Putamen (tissue), 1 donor: Measurements from ENCODE around the gene SMCO1.
"Not testable (repeated sequence)": the region's sequence is repeated elsewhere in the genome, so short reads cannot be mapped to it uniquely, and the experiment has no call there.

Experiments used
- DNase-seq: peaks from one replicate; pipeline ENCODE4 v3.0.0-alpha.2; 2016; ENCODE audit warnings: low spot score

The SMCO1 gene

DNA sequence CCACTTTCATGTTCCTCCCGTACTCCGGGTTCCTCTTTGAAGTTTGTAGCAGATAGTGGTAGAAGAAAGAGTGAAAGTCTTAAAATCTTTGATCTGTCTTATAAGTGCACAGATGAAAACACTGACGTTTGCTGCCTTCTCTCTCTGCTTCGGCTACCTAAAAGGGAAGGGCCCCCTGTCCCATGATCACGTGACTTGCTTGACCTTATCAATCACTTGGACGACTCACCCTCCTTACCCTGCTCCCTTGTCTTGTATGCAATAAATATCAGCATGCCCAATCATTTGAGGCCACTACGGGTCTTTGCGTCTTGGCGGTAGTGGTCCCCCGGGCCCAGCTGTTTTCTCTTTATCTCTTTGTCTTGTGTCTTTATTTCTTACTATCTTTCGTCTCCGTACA is 6.1 kb upstream of the SMCO1 start:
- not testable (repeated sequence) for DNase-seq

GRCh38 chr3:196519718-196520082 is 4.6 kb upstream of the SMCO1 start:
- DNase-seq, result no peak

DNA sequence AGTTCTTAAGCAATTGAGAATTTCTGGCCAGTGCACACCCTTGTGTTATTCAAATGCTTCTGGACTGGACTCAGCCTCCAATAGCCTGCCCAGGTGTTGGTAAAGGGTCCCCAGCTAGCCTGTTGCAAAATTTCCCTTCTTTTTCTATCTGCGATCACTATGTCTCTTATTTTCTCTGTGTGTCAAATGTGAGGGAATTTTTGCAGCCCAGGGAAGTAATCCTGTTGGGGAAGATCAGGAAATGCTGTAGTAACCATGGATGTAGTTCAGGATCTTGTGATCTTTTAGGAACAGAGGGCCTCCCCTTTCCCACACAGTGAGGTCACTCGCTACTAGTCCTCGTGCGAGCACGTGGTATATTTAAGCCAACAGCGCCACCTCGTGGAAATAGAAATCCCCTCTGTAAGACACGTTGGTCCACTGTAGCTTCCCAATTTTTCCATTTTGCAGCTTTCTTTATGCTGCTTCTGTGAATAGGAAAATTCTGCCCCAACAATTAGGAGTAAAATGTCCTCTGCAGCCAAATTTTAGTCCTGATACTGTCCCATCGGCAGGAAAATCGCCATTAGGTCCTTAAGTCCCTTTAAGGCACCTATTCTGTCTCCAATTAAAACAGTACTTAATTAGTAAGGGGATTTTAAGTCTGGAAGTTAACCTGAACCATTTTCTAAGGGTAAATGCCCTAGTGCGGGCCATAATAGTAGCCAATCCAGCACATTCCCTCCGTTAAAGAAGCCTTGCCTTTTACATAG is 4.0 kb upstream of the SMCO1 start:
- DNase-seq, result no peak

DNA sequence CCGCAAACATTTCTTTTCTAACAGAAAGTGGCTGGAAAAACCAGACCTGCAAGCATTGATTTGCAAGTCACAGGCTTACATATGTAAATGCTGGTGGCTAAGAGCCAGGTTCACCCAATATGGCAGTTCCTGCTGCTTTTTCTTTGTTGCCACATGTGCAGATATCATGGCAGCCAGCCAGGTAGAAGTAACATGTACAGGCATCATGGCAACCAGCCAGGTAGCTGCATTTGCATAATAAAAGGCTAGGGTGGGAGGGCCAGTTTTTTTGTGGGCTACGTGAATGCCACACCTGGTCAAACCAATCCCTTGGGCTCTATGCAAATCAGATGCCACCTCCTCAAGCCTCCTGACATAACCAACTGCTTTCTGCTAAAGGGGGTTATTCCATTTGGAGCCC is 2.8 kb upstream of the SMCO1 start:
- DNase-seq, result no peak

GRCh38 chr3:196517162-196517800 is 2.1 kb upstream of the SMCO1 start:
- no peak for DNase-seq

- no peak for DNase-seq
Observed at GRCh38 chr3:196514350-196514716, 813 bp downstream of the SMCO1 start.

GRCh38 chr3:196513697-196514349 is 1.3 kb downstream of the SMCO1 start:
- no peak for DNase-seq

GRCh38 chr3:196511646-196512425 is 3.3 kb downstream of the SMCO1 start:
- not testable (repeated sequence) for DNase-seq

DNA sequence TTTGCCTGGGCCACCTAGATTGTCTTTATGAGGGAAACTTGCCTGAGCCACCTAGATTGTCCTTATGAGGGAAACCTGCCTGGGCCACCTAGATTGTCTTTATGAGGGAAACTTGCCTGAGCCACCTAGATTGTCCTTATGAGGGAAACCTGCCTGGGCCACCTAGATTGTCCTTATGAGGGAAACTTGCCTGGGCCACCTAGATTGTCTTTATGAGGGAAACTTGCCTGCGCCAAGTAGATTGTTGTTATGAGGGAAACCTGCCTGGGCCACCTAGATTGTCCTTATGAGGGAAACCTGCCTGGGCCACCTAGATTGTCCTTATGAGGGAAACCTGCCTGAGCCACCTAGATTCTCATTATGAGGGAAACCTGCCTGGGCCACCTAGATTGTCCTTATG is 4.0 kb downstream of the SMCO1 start:
- DNase-seq, result not testable (repeated sequence)

- DNase-seq, result no peak
Observed at GRCh38 chr3:196506687-196507086, 8.5 kb downstream of the SMCO1 start.

- no peak for DNase-seq
Observed at GRCh38 chr3:196504556-196504955, 10.6 kb downstream of the SMCO1 start.

DNA sequence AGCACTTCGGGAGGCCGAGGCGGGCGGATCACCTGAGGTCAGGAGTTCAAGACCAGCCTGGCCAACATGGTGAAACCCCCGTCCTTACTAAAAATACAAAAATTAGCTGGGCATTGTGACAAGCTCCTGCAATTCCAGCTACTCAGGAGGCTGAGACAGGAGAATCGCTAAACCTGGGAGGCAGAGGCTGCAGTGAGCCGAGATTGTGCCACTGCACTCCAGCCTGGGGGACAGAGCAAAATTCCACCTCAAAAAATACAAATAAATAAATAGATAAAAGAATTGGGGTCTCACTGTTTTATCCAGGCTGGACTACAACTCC is 11.1 kb downstream of the SMCO1 start:
- DNase-seq, result not testable (repeated sequence)

- DNase-seq, result peak; percentile 94
Observed at GRCh38 chr3:196503196-196504076, 11.7 kb downstream of the SMCO1 start, which contains the start of gene RNF168. TSS of gene RNF168 (minus strand) at chr3:196503768. CDS start at chr3:196503173, 595 bp downstream.

GRCh38 chr3:196502775-196503195 is 12.4 kb downstream of the SMCO1 start:
- peak; percentile 26 for DNase-seq

DNA sequence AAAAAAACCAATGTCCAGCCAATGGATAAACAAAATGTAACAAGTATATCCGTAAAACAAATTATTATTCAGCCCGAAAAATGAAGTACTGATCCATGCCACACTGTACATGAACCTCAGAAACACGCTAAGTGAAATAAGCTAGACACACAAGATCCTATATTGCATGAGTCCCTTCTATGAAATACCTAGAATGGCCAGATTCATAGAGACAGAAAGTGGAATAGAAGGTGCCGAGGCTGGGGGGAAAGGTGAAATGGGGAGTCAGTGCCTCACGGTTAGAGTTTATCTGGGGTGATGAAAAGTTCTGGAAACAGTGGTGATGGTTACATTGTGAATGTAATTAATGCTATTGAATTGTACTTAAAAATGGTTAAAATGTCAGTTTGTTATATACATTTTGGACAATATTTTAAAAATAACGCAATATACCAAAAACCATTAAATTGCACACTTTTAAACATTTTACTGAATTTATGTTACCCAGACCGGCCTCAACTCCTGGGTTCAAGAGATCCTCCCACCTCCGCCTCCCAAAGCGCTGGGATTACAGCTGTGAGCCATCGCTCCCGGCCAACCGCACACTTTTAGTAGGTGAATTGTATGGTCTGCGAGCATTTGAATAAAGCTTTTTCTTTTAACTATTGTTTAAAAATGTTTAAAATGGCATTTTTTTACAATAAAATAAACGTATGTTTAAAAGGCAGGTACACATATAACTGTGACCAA is 13.7 kb downstream of the SMCO1 start:
- no peak for DNase-seq

- no peak for DNase-seq
Observed at GRCh38 chr3:196499807-196500524, 15.2 kb downstream of the SMCO1 start.

GRCh38 chr3:196499061-196499460 is 16.1 kb downstream of the SMCO1 start:
- DNase-seq, result no peak

DNA sequence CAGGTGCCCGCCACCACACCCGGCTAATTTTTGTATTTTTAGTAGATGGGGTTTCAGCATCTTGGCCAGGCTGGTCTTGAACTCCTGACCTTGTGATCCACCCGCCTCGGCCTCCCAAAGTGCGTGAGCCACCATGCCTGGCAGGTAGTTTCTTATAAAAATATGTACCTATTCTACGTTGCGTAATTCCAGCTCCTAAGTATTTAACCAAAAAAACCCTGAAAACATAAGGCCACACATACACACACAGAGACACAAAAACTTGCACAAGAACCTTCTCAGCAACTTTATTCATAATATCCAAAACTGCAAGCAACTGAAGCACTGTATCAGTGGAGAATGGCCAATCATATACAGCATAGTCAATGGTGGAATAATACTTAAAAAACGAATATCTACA is 16.8 kb downstream of the SMCO1 start:
- no peak for DNase-seq

GRCh38 chr3:196496183-196496582 is 19.0 kb downstream of the SMCO1 start:
- DNase-seq, result no peak

DNA sequence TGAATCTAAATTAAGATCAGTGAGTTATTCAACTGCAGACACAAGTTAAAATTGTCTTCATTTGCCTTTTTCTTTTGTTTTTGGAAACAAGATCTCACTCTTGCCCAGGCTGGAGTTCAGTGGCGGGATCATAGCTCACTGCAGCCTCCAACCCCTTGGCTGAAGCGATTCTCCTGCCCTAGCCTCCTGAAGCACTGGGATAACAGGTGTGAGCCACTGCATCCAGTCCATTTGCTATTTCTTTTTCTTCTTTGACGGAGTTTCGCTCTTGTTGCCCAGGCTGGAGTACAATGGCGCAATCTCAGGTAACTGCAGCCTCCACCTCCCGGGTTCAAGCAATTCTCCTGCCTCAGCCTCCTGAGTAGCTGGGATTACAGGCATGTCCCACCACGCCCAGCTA is 21.9 kb downstream of the SMCO1 start:
- DNase-seq, result no peak
